CD14-positive monocyte (primary cell): Measurements from ENCODE around the gene PITPNC1. TPM values are rescaled to one million over a fixed set of nuclear protein-coding genes. Genes with fewer than 3 reads are reported as not detected.

Experiments used
- DNase-seq, 3 donors: peaks; one replicate each; pipeline ENCODE4 v3.0.0-alpha.2; 2011 to 2022
- H2AFZ ChIP-seq: 2 replicates; pipeline ENCODE4 v1.6.0; 2012; ENCODE audit warnings: mild to moderate bottlenecking, low read depth, low read length, inconsistent platforms; ENCODE audit not compliant: insufficient read depth, poor library complexity, severe bottlenecking
- H3K27ac ChIP-seq, 2 donors: 1 replicate in 1 of 2; 2 replicates in 1 of 2; pipeline ENCODE4 v1.5.1; 2012 to 2013; ENCODE audit warnings: low read length in 2 of 2, control low read depth in 1 of 2, inconsistent platforms in 1 of 2, low read depth in 1 of 2, mild to moderate bottlenecking in 1 of 2
- H3K27me3 ChIP-seq, 2 donors: one replicate each; pipeline versions ENCODE4 v1.6.0 to v1.6.1; 2011 to 2013; ENCODE audit warnings: low read length in 2 of 2; ENCODE audit not compliant: control insufficient read depth in 2 of 2, insufficient read depth in 2 of 2
- H3K36me3 ChIP-seq, 2 donors: replicated peaks in 1 of 2; 1 replicate in 1 of 2; 2 replicates in 1 of 2; pipeline versions ENCODE4 v1.5.1 to v1.6.1; 2012 to 2013; ENCODE audit warnings: low read length in 2 of 2, control low read depth in 1 of 2, inconsistent platforms in 1 of 2, mild to moderate bottlenecking in 1 of 2; ENCODE audit not compliant: insufficient read depth in 2 of 2, control insufficient read depth in 1 of 2
- H3K4me1 ChIP-seq, 2 donors: 1 replicate in 1 of 2; 2 replicates in 1 of 2; pipeline versions ENCODE4 v1.5.1 to v1.6.1; 2012 to 2013; ENCODE audit warnings: low read length in 2 of 2, control low read depth in 1 of 2, inconsistent platforms in 1 of 2, mild to moderate bottlenecking in 1 of 2, moderate library complexity in 1 of 2; ENCODE audit not compliant: insufficient read depth in 2 of 2, control insufficient read depth in 1 of 2
- H3K4me2 ChIP-seq: replicated peaks from 2 replicates; pipeline ENCODE3; 2012; ENCODE audit warnings: low read length, moderate library complexity, mild to moderate bottlenecking; ENCODE audit not compliant: poor library complexity, severe bottlenecking; ENCODE audit errors: extremely low read depth
- H3K4me3 ChIP-seq, 3 experiments: fragments of 200-600 bp in 1 of 3; sonication (generic) in 1 of 3; replicated peaks in 1 of 3; 1 replicate in 2 of 3; 2 replicates in 1 of 3; pipeline ENCODE4 v1.5.1; 2011 to 2013; ENCODE audit warnings: low read length in 3 of 3, mild to moderate bottlenecking in 3 of 3, control low read depth in 2 of 3, low read depth in 2 of 3, inconsistent platforms in 1 of 3, moderate library complexity in 1 of 3
- H3K79me2 ChIP-seq: 2 replicates; pipeline ENCODE4 v1.6.0; 2012; ENCODE audit warnings: mild to moderate bottlenecking, control low read depth, inconsistent platforms, low read length, moderate library complexity; ENCODE audit not compliant: insufficient read depth
- H3K9ac ChIP-seq: 2 replicates; pipeline ENCODE4 v1.6.0; 2017; ENCODE audit warnings: low read length, mild to moderate bottlenecking; ENCODE audit not compliant: insufficient read depth, poor library complexity, severe bottlenecking
- H3K9me3 ChIP-seq, 2 donors: replicated peaks in 1 of 2; 1 replicate in 1 of 2; 2 replicates in 1 of 2; pipeline versions ENCODE4 v1.5.1 to v1.6.1; 2012 to 2013; ENCODE audit warnings: low read length in 2 of 2, control low read depth in 1 of 2; ENCODE audit not compliant: control insufficient read depth in 1 of 2, insufficient read depth in 1 of 2
- H4K20me1 ChIP-seq: 2 replicates; pipeline ENCODE4 v1.6.0; 2012; ENCODE audit warnings: mild to moderate bottlenecking, low read length, control low read depth, moderate library complexity; ENCODE audit not compliant: insufficient read depth
- H3K27ac Mint-ChIP-seq, 7 donors: one replicate each; pipeline ENCODE4 v1.8.0; 2020; ENCODE audit warnings: mild to moderate bottlenecking in 7 of 7, mixed read lengths in 7 of 7, moderate library complexity in 6 of 7, inconsistent platforms in 2 of 7
- H3K27me3 Mint-ChIP-seq, 3 donors: one replicate each; pipeline ENCODE4 v1.8.0; 2021 to 2022; ENCODE audit warnings: low read depth in 3 of 3, mild to moderate bottlenecking in 3 of 3, mixed read lengths in 3 of 3, moderate library complexity in 3 of 3, inconsistent platforms in 1 of 3
- H3K36me3 Mint-ChIP-seq, 2 donors: one replicate each; pipeline ENCODE4 v1.8.0; 2020; ENCODE audit warnings: mixed read lengths in 2 of 2, inconsistent platforms in 1 of 2, mild to moderate bottlenecking in 1 of 2
- H3K4me1 Mint-ChIP-seq: one replicate; pipeline ENCODE4 v1.8.0; 2020; ENCODE audit warnings: mild to moderate bottlenecking, mixed read lengths
- H3K4me3 Mint-ChIP-seq, 2 donors: one replicate each; pipeline ENCODE4 v1.8.0; 2020; ENCODE audit warnings: mild to moderate bottlenecking in 2 of 2, mixed read lengths in 2 of 2, moderate library complexity in 1 of 2
- H3K9me3 Mint-ChIP-seq, 7 donors: one replicate each; pipeline ENCODE4 v1.8.0; 2020 to 2022; ENCODE audit warnings: mixed read lengths in 7 of 7, mild to moderate bottlenecking in 6 of 7, moderate library complexity in 6 of 7, inconsistent platforms in 2 of 7
- CTCF ChIP-seq: fragments of 200-600 bp; IDR thresholded peaks from one replicate; pipeline ENCODE4 v1.8.0; 2022; ENCODE audit warnings: antibody characterized with exemption, mild to moderate bottlenecking
- WGBS: methylation state at CpG from one replicate; pipeline ENCODE4 v1.1.5; 2013; ENCODE audit warnings: missing lambda C conversion rate; ENCODE audit not compliant: insufficient coverage; 5-methylcytosine and 5-hydroxymethylcytosine counted together
- intact Hi-C, 2 donors: fragments of 100-400 bp; cut with micrococcal nuclease; formaldehyde crosslinking; loops; one replicate each; pipeline versions ENCODE4 v1.15.0 to v1.15.1; 2023
- polyA plus RNA-seq, 3 donors: library from polyadenylated mRNA; depleted of rRNA in 1 of 3; unstranded in 2 of 3; stranded (reverse) in 1 of 3; fragments of 300-500 nt in 2 of 3; fragments of >200 nt in 1 of 3; fragmentation: Illumina TruSeq in 2 of 3; gene quantifications; 1 replicate in 2 of 3; 2 replicates in 1 of 3; pipeline ENCODE4 v1.2.3, GENCODE V29; 2012 to 2021

The PITPNC1 gene
- polyA plus RNA-seq, 3 donors: 18.5 to 31.0 (median 21.7) TPM

- H3K27ac Mint-ChIP-seq: peak overlapping the region in 1 of 7 donors; percentile 26
- DNase-seq: no peak
- Histone ChIP-seq H3K79me2 (no peaks in the 10 kb centered on the region), H3K27me3 (no peaks in the 10 kb centered on the region), H2AFZ (no peak overlapping the region), H4K20me1 (peaks cover 4% of the 10 kb centered on the region), H3K4me2 (no peak overlapping the region), H3K4me3 (no peak overlapping the region), H3K36me3 (peaks cover 0 to 6% of the 10 kb centered on the region in 2 donors), H3K9ac (no peak overlapping the region), H3K9me3 (no peaks in the 10 kb centered on the region), H3K27ac (no peak overlapping the region), H3K4me1 (no peaks in the 10 kb centered on the region)
- no peak for TF ChIP-seq CTCF
- peaks cover 2% of the 10 kb centered on the region for H3K4me1 Mint-ChIP-seq
- 80% methylated on average over 4 of the region's 10 CpGs for WGBS
- intact Hi-C loops: no loop called here
- peaks cover 12 to 13% of the 10 kb centered on the region in 2 donors for H3K36me3 Mint-ChIP-seq
- peaks cover 0 to 1% (median 0%) of the 10 kb centered on the region in 3 donors for H3K27me3 Mint-ChIP-seq
- H3K4me3 Mint-ChIP-seq: no peak overlapping the region
- peaks cover 0 to 4% (median 0%) of the 10 kb centered on the region in 7 donors for H3K9me3 Mint-ChIP-seq
These were observed 230.0 kb downstream of the PITPNC1 start for GRCh38 chr17:67606896-67607604.

GRCh38 chr17:67610061-67610460, 233.0 kb downstream of the PITPNC1 start:
- H3K27me3 Mint-ChIP-seq: peaks cover 0 to 1% (median 0%) of the 10 kb centered on the region in 3 donors
- peaks cover 2% of the 10 kb centered on the region for H3K4me1 Mint-ChIP-seq
- no peak for DNase-seq
- no peaks in the 10 kb centered on the region for H3K79me2 ChIP-seq
- H3K36me3 ChIP-seq: peaks cover 0 to 6% of the 10 kb centered on the region in 2 donors
- no peaks in the 10 kb centered on the region for H4K20me1 ChIP-seq
- no peaks in the 10 kb centered on the region for H3K9me3 ChIP-seq
- no peak overlapping the region for H2AFZ ChIP-seq
- no peak overlapping the region for H3K4me3 ChIP-seq
- no peak overlapping the region for H3K27ac ChIP-seq
- no peak overlapping the region for H3K4me2 ChIP-seq
- intact Hi-C loops: no loop called here
- WGBS: 98% methylated on average over 6 of the region's 8 CpGs
- no peak overlapping the region for H3K27ac Mint-ChIP-seq
- H3K36me3 Mint-ChIP-seq: peaks cover 12 to 13% of the 10 kb centered on the region in 2 donors
- no peaks in the 10 kb centered on the region for H3K4me1 ChIP-seq
- H3K9ac ChIP-seq: no peak overlapping the region
- TF ChIP-seq CTCF: no peak
- H3K4me3 Mint-ChIP-seq: no peak overlapping the region
- no peaks in the 10 kb centered on the region for H3K27me3 ChIP-seq
- H3K9me3 Mint-ChIP-seq: peaks cover 0 to 4% (median 0%) of the 10 kb centered on the region in 7 donors
